ENCODE data around the gene MPIG6B.

- no peak for TF ChIP-seq EZH2 (IDR thresholded peaks at IDR 0.05; ENCODE audit: insufficient read depth, low read length)
- no peak for TF ChIP-seq CTCF (IDR thresholded peaks at IDR 0.05; ENCODE audit: insufficient read depth, low read depth, low read length)
These were observed 42.4 kb downstream of the MPIG6B start for GRCh38 chr6:31765559-31765909.
